Measurements from ENCODE around the gene UGT1A8.

The UGT1A8 gene

DNA sequence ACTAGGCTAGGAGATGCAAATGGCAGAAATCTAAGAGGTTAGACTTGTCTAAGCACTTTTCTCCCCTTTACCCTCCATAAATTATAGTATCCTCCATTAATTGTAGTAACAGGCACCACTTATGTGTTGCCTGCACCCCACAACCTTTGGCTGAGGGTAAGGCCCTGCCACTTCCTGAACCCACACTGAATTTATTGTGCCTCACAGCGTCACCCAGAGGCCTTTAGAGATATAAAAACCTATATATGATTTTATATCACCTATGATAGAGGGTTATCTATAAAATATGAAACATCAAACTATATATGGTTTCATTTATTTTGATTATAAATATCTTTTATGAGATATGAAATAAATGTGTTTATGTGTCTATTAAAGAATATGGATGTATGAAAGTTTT is 56.9 kb downstream of the UGT1A8 start:
- Mint-ChIP-seq H3K4me1 (peaks cover 9% of the 10 kb centered on the region), H3K9me3 (peaks cover 5% of the 10 kb centered on the region), H3K4me3 (no peak overlapping the region), H3K36me3 (ENCODE audit: low read depth) (no peaks in the 10 kb centered on the region), H3K27me3 (ENCODE audit: low read depth, poor library complexity) (peaks cover 16% of the 10 kb centered on the region), H3K27ac (no peak overlapping the region)
- DNase-seq = no peak
- TF ChIP-seq, protein P1, sequence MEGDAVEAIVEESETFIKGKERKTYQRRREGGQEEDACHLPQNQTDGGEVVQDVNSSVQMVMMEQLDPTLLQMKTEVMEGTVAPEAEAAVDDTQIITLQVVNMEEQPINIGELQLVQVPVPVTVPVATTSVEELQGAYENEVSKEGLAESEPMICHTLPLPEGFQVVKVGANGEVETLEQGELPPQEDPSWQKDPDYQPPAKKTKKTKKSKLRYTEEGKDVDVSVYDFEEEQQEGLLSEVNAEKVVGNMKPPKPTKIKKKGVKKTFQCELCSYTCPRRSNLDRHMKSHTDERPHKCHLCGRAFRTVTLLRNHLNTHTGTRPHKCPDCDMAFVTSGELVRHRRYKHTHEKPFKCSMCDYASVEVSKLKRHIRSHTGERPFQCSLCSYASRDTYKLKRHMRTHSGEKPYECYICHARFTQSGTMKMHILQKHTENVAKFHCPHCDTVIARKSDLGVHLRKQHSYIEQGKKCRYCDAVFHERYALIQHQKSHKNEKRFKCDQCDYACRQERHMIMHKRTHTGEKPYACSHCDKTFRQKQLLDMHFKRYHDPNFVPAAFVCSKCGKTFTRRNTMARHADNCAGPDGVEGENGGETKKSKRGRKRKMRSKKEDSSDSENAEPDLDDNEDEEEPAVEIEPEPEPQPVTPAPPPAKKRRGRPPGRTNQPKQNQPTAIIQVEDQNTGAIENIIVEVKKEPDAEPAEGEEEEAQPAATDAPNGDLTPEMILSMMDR (IDR thresholded peaks at IDR 0.05) = no peak

DNA sequence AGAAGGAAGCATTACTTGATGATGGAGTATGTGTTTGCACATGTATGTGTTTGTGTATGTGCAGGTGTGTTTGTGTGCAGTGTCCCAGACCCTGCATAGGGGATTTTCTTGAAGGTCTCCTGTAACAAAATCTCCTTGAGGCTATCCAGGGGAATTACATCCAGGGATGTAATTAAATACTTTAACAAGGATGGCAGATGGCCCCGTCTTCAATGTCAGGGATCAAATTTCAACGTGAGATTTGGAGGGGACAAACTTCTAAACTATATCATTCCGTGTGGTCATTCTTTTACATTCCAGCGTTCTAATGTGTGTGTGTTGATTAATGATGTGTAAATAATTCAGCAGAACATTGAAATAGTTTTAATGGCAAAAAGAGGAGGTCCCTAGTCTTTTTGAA is 57.6 kb downstream of the UGT1A8 start:
- Mint-ChIP-seq H3K27ac (no peak overlapping the region), H3K27me3 (ENCODE audit: low read depth, poor library complexity) (peaks cover 20% of the 10 kb centered on the region)
- TF ChIP-seq, protein P1 (IDR thresholded peaks at IDR 0.05) = no peak

DNA sequence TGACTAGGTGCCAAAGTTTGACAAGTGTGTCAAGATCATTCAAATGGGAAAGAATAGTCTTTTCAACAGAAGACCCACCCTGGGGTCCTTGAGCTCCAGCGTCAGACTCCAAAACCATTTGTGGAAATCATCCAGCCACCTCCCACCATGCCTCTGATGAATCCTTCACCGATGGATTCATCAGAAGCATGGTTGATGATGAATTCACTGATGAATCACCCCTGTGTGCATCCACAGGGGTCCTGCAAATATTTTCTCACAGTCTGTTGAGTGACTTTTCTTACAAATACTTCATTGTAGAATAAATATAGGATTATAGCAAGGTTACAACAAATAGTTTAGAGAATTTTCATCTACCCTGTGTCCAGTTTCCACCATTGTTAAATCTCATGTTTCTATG is 58.6 kb downstream of the UGT1A8 start:
- Mint-ChIP-seq H3K27ac (no peak overlapping the region), H3K36me3 (ENCODE audit: low read depth) (no peaks in the 10 kb centered on the region), H3K27me3 (ENCODE audit: low read depth, poor library complexity) (peaks cover 20% of the 10 kb centered on the region), H3K9me3 (no peaks in the 10 kb centered on the region), H3K4me3 (no peak overlapping the region), H3K4me1 (peaks cover 9% of the 10 kb centered on the region)
- no peak for DNase-seq
- TF ChIP-seq, protein P1 (IDR thresholded peaks at IDR 0.05) = no peak

More for the DNA sequence above, 57.6 kb downstream of the UGT1A8 start:
- Mint-ChIP-seq H3K4me1 (peaks cover 9% of the 10 kb centered on the region), H3K36me3 (ENCODE audit: low read depth) (no peaks in the 10 kb centered on the region), H3K4me3 (no peak overlapping the region), H3K9me3 (peaks cover 5% of the 10 kb centered on the region)
- DNase-seq = no peak

DNA sequence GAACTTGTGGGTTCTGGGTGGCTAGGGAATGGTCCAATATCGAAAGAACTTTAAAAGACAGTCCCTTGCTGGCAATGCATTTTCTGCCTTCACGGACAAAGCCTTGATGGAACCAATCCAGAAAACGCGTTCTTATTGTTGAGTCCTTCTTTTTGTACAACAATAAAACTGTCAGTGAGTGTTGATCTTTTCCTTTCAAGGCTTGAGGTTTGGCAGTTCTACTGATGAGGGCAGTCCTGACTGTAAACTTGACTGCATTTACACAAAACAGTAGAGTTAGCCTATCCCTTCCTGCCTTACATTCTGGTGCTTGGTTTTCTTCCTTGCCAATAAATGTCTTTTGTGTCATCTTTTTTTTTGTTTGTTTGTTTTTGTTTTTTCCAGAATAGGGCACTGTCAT is 61.8 kb downstream of the UGT1A8 start:
- DNase-seq = no peak
- Mint-ChIP-seq H3K36me3 (ENCODE audit: low read depth) (no peaks in the 10 kb centered on the region), H3K27me3 (ENCODE audit: low read depth, poor library complexity) (peaks cover 9% of the 10 kb centered on the region), H3K9me3 (no peaks in the 10 kb centered on the region), H3K4me1 (peaks cover 9% of the 10 kb centered on the region), H3K27ac (no peak overlapping the region), H3K4me3 (no peak overlapping the region)
- TF ChIP-seq, protein P1 (IDR thresholded peaks at IDR 0.05) = no peak

DNA sequence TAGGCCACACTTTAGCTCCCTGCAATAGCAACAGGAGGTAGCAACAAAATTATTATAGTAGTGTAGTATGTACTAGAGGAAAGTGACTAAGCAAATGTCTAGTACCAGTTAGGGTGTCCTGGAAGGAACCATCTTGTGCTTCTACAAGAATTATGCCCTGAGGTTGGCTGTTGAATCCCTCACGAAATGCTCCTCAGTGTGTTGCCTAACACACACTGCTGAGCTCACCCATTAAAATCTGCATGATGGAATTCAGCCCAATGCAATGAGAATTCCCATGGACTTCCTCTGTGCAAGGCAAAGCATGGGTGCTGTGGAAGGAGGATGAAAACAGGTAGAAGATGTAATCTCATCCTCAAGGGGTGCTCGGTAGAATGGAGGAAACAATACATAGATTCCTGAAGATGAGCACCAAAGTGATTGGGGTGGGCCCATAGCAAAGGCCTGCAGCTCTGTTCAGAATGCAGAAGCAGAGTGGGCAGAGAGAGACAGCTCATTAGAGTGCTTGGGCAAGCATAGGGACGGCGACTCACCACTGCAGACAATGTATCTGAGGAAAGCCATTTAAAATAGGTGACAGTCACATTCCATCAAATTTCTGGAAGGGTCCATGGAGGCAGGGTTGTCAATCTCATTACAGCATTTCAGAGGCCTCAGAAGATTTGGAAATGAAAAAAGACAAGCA is 63.1 kb downstream of the UGT1A8 start:
- Mint-ChIP-seq H3K27ac (no peak overlapping the region), H3K36me3 (ENCODE audit: low read depth) (no peaks in the 10 kb centered on the region), H3K9me3 (no peaks in the 10 kb centered on the region), H3K4me3 (no peak overlapping the region), H3K27me3 (ENCODE audit: low read depth, poor library complexity) (peaks cover 9% of the 10 kb centered on the region), H3K4me1 (no peaks in the 10 kb centered on the region)
- no peak for DNase-seq
- TF ChIP-seq, protein P1 (IDR thresholded peaks at IDR 0.05) = no peak

DNA sequence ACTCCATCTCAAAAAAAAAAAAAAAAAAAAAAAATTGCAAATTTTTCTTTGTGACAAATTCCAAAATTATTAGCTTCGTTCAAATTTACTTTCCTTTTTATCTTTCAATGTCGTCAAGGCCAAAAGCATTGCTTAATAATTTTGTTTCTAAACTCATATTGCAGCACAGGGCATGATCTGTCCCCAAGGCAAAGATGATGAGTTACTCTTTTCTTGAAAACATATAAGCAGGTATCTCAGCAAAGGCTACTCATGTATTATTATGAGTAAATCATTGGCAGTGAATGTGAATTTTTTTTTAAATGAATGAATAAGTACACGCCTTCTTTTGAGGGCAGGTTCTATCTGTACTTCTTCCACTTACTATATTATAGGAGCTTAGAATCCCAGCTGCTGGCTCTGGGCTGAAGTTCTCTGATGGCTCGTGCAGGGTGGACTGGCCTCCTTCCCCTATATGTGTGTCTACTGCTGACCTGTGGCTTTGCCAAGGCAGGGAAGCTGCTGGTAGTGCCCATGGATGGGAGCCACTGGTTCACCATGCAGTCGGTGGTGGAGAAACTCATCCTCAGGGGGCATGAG is 64.2 kb downstream of the UGT1A8 start, which contains the start of gene UGT1A7:
TSS of gene UGT1A7 (plus strand) at position 381 of the 579 bp plus-strand sequence. CDS start at position 418, 37 bp downstream.
- TF ChIP-seq, protein P1 (IDR thresholded peaks at IDR 0.05) = no peak
- no peaks in the 10 kb centered on the region for H3K4me1 Mint-ChIP-seq
- no peak for DNase-seq
- H3K4me3 Mint-ChIP-seq = no peak within 1 kb of the TSS
- H3K27me3 Mint-ChIP-seq (ENCODE audit: low read depth, poor library complexity) = peaks cover 12% of the 10 kb centered on the region
- no peak within 1 kb of the TSS for H3K27ac Mint-ChIP-seq
- no peaks in the 10 kb centered on the region for H3K9me3 Mint-ChIP-seq
- H3K36me3 Mint-ChIP-seq (ENCODE audit: low read depth) = no peaks in the 10 kb centered on the region

All from nephron progenitor cell (in vitro differentiated cells).